Measurements from ENCODE around the gene SPIB. TPM values are rescaled to one million over a fixed set of nuclear protein-coding genes. Genes with fewer than 3 reads are reported as not detected.

Gene SPIB
- total RNA-seq, 2 donors from 2014 or later = 6.9 TPM; not detected in 1

DNA sequence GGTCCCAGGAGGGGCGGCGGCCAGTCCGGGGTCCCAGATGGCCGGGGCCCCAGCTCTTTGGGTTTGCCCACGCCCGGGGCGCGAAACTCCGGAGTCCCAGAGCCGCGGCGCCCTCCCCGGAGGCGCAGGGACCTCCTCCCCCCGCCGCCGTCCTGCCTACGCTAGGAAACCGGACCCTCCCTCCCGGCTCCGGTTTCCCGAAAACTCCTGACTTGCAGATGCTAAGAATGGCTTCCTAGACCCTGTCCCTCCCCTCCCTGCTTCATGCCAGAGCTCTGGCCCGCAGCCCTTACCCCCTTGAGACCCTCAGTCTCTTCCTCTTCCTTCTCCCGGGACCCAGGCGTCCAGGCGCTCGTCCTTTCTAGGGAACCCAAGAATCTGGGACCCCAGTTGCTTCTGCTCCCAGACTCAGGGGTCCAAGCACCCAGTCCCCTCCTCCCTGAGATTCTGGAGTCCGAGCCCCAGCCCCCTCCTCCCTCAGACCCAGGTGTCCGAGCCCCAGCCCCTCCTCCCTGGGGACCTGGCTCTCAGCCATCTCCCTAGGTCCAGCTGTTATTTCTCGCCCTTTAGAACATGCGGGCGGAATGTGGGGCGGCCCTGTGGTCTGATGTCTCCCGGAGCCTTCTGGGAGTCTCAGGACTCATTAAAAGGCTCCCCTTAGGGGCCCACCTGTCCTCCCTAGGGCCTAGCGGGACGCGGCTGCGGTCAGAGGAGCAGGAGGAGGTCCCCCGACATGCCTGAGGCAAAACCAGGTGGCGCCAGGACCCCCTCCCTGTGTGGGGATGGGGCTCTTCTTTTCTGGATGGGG lies 13.7 kb downstream of the SPIB start, which contains the start of gene MYBPC2:
TSS of gene MYBPC2 (plus strand) at position 672 of the 808 bp plus-strand sequence. CDS start at position 734, 62 bp downstream.
- 4 to 8% methylated on average over 8 to 38 of the region's 40 CpGs for WGBS, 2 donors
- ATAC-seq (peak; percentile 16), DNase-seq (peak in 2 of 4 donors; percentile 36 to 39)
- Histone ChIP-seq H3K9me3 (no peaks in the 10 kb centered on the region), H3K27ac (peak within 1 kb of the TSS in 3 of 4 donors; percentile 20 to 81 (median 62)), H3K36me3 (replicated peaks in 1 of 2; ENCODE audit: insufficient read depth in 1 of 2, low read depth in 2 of 2) (no peaks in the 10 kb centered on the region), H3K27me3 (peaks cover 0 to 6% of the 10 kb centered on the region in 2 donors), H3K4me3 (peak within 1 kb of the TSS; percentile 15 to 57), H3K4me1 (peaks cover 27% of the 10 kb centered on the region)
- intact Hi-C loops (cut with DNase I) = no loop called here
- TF ChIP-seq, protein P1, sequence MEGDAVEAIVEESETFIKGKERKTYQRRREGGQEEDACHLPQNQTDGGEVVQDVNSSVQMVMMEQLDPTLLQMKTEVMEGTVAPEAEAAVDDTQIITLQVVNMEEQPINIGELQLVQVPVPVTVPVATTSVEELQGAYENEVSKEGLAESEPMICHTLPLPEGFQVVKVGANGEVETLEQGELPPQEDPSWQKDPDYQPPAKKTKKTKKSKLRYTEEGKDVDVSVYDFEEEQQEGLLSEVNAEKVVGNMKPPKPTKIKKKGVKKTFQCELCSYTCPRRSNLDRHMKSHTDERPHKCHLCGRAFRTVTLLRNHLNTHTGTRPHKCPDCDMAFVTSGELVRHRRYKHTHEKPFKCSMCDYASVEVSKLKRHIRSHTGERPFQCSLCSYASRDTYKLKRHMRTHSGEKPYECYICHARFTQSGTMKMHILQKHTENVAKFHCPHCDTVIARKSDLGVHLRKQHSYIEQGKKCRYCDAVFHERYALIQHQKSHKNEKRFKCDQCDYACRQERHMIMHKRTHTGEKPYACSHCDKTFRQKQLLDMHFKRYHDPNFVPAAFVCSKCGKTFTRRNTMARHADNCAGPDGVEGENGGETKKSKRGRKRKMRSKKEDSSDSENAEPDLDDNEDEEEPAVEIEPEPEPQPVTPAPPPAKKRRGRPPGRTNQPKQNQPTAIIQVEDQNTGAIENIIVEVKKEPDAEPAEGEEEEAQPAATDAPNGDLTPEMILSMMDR (IDR thresholded peaks at IDR 0.05) = no peak
- no peak for TF ChIP-seq POLR2A (IDR thresholded peaks at IDR 0.05)

DNA sequence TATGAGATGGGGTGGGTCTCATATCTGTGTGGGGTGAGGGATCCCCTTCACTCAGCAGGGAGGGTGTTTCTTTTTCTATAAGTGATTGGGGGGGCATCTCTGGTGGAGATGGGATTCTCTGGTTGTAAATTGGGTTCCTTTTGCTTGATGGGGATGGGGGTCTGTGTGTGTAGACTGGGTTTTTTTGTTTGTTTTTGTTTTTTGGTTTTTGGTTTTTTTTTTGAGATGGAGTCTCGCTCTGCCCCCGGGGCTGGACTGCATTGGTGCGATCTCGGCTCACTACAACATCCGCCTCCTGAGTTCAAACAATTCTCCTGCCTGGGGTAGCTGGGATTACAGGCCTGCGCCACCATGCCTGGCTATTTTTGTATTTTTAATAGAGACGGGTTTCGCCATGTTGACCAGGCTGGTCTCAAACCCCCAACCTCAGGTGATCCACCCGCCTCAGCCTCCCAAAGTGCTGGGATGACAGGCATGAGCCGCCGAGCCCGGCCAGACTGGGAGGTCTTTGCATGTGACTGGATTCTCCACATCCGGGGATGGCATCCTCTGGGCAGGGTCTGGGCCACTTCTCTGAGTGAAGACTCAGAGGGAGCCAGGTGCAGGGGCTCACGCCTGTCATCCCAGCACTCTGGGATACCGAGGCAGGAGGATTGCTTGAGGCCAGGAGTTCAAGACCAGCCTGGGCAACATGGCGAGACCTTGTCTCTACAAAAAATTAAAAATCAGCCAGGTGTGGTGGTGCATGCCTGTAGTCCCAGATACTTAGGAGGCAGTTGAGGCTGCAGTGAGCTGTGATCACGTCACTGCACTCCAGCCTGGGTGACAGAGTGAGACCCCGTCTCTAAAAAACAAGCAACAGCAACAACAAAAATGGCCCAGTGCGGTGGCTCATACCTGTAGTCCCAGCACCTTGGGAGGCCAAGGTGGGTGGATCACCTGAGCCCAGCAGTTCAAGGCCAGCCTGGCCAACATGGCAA lies 14.8 kb downstream of the SPIB start:
- Histone ChIP-seq H3K27ac (no peak overlapping the region), H3K4me1 (peaks cover 17% of the 10 kb centered on the region), H3K36me3 (replicated peaks in 1 of 2; ENCODE audit: insufficient read depth in 1 of 2, low read depth in 2 of 2) (no peaks in the 10 kb centered on the region), H3K4me3 (no peak overlapping the region), H3K9me3 (no peaks in the 10 kb centered on the region), H3K27me3 (peaks cover 0 to 6% of the 10 kb centered on the region in 2 donors)
- ATAC-seq (no peak), DNase-seq (no peak)
- WGBS, 2 donors = 86 to 90% methylated on average over 13 to 18 of the region's 19 CpGs
- no peak for TF ChIP-seq POLR2A (IDR thresholded peaks at IDR 0.05)
- TF ChIP-seq, protein P1 (IDR thresholded peaks at IDR 0.05) = no peak
- intact Hi-C loops (cut with DNase I) = no loop called here

DNA sequence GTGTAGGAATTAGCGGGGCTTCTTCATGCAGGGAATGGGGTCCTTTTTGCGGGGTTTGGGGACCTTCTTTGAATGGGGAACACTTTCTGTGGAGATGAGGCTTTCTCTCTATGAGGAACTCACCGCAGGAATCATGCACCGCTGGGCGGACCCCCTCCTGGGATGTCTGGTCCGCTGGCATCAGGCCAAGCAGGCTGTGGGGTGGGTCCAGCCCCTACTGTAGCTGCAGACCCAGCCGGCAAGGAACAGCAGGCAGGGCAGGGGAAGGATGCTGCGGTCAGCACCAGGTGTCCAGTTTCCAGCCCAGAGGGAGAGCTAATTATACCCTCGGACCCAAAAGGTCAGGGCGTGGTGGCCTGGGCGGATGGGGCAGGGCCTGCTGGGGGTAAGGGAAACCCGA lies 15.8 kb downstream of the SPIB start:
- TF ChIP-seq, protein P1 (IDR thresholded peaks at IDR 0.05) = no peak
- TF ChIP-seq POLR2A (IDR thresholded peaks at IDR 0.05) = no peak
- peaks cover 15% of the 10 kb centered on the region for H3K4me1 ChIP-seq
- H3K9me3 ChIP-seq = no peaks in the 10 kb centered on the region
- DNase-seq = no peak
- no peaks in the 10 kb centered on the region for H3K36me3 ChIP-seq (replicated peaks in 1 of 2; ENCODE audit: insufficient read depth in 1 of 2, low read depth in 2 of 2)
- H3K27me3 ChIP-seq = peaks cover 0 to 6% of the 10 kb centered on the region in 2 donors
- H3K4me3 ChIP-seq = no peak overlapping the region
- 46 to 64% methylated on average over 5 to 12 of the region's 12 CpGs for WGBS, 2 donors
- no peak overlapping the region for H3K27ac ChIP-seq
- no peak for ATAC-seq
- intact Hi-C loops (cut with DNase I) = no loop called here

DNA sequence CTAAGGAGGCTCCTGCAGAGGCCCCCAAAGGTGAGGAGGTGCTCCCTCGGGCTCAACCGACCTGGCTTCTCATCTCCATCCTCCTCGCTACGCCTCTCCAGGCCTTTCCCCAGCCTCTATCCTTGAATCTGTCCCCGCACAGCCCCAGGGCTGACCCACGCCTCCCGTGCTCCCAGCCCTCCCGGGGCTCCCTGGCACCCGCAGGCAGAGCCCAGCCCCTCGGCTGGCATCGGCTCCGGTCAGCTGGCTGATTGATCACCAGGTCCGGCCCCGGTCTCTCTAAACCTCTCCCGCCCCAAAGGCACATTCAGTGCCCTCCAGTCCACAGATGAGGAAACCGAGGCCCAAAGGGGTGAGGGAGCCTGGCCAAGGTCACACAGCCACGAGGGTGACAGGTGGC lies 16.5 kb downstream of the SPIB start:
- Histone ChIP-seq H3K9me3 (no peaks in the 10 kb centered on the region), H3K4me1 (peaks cover 15% of the 10 kb centered on the region), H3K27me3 (peaks cover 0 to 6% of the 10 kb centered on the region in 2 donors), H3K4me3 (no peak overlapping the region), H3K27ac (no peak overlapping the region), H3K36me3 (replicated peaks in 1 of 2; ENCODE audit: insufficient read depth in 1 of 2, low read depth in 2 of 2) (no peaks in the 10 kb centered on the region)
- WGBS, 2 donors = 66 to 83% methylated on average over 9 to 17 of the region's 17 CpGs
- TF ChIP-seq, protein P1 (IDR thresholded peaks at IDR 0.05) = no peak
- no peak for TF ChIP-seq POLR2A (IDR thresholded peaks at IDR 0.05)
- intact Hi-C loops (cut with DNase I) = no loop called here
- DNase-seq (no peak), ATAC-seq (no peak)
